H9 (cell line): ENCODE data around the gene ZNF652. TPM values are rescaled to one million over a fixed set of nuclear protein-coding genes. Genes with fewer than 3 reads are reported as not detected.

Experiments used
- DNase-seq: peaks from one replicate; pipeline ENCODE4 v3.0.0-alpha.2; 2017
- H2AFZ ChIP-seq: one replicate; pipeline ENCODE4 v1.6.1; 2013; ENCODE audit warnings: mild to moderate bottlenecking, low read length, control low read depth, moderate library complexity
- H2AK5ac ChIP-seq: 2 replicates; pipeline ENCODE4 v1.6.1; 2013; ENCODE audit warnings: low read length, control low read depth, mixed read lengths; ENCODE audit not compliant: insufficient read length
- H2BK120ac ChIP-seq: one replicate; pipeline ENCODE4 v1.6.1; 2013; ENCODE audit warnings: low read depth, mild to moderate bottlenecking, low read length, control low read depth, inconsistent platforms; ENCODE audit not compliant: poor library complexity, severe bottlenecking
- H2BK12ac ChIP-seq: 2 replicates; pipeline ENCODE4 v1.6.1; 2013; ENCODE audit warnings: low read length, control low read depth, mixed read lengths, low read depth; ENCODE audit not compliant: insufficient read length
- H2BK15ac ChIP-seq: 2 replicates; pipeline ENCODE4 v1.6.1; 2013; ENCODE audit warnings: low read depth, low read length, control low read depth
- H2BK20ac ChIP-seq: one replicate; pipeline ENCODE4 v1.6.1; 2013; ENCODE audit warnings: low read depth, mild to moderate bottlenecking, low read length, control low read depth, inconsistent platforms; ENCODE audit not compliant: poor library complexity, severe bottlenecking
- H2BK5ac ChIP-seq: 2 replicates; pipeline ENCODE4 v1.6.1; 2013; ENCODE audit warnings: low read length, control low read depth, mixed read lengths; ENCODE audit not compliant: insufficient read length
- H3K14ac ChIP-seq: 2 replicates; pipeline ENCODE4 v1.6.1; 2013; ENCODE audit warnings: low read length, control low read depth; ENCODE audit not compliant: insufficient read depth
- H3K18ac ChIP-seq: 2 replicates; pipeline ENCODE4 v1.6.1; 2013; ENCODE audit warnings: low read depth, mild to moderate bottlenecking, mixed read lengths, low read length, control low read depth; ENCODE audit not compliant: insufficient read length
- H3K23ac ChIP-seq: 2 replicates; pipeline ENCODE4 v1.6.1; 2013; ENCODE audit warnings: low read length, control low read depth, mixed read lengths, low read depth; ENCODE audit not compliant: insufficient read length
- H3K23me2 ChIP-seq: 2 replicates; pipeline ENCODE4 v1.6.1; 2013; ENCODE audit warnings: low read depth, mild to moderate bottlenecking, mixed read lengths, low read length, control low read depth; ENCODE audit not compliant: insufficient read length, poor library complexity, severe bottlenecking
- H3K27ac ChIP-seq: 2 replicates; pipeline ENCODE4 v1.5.1; 2013; ENCODE audit warnings: low read length, control low read depth, mixed read lengths, low read depth; ENCODE audit not compliant: insufficient read length
- H3K27me3 ChIP-seq: 2 replicates; pipeline ENCODE4 v1.6.1; 2013; ENCODE audit warnings: low read length, control low read depth, inconsistent platforms; ENCODE audit not compliant: insufficient read depth
- H3K4ac ChIP-seq: 2 replicates; pipeline ENCODE4 v1.6.1; 2013; ENCODE audit warnings: low read depth, mild to moderate bottlenecking, control low read depth, inconsistent platforms, low read length, moderate library complexity
- H3K4me1 ChIP-seq: 2 replicates; pipeline ENCODE4 v1.6.1; 2013; ENCODE audit warnings: low read length, control low read depth, inconsistent platforms; ENCODE audit not compliant: insufficient read depth
- H3K4me2 ChIP-seq: 2 replicates; pipeline ENCODE4 v1.6.1; 2013; ENCODE audit warnings: low read length, control low read depth, mixed read lengths; ENCODE audit not compliant: insufficient read length, insufficient read depth
- H3K56ac ChIP-seq: 2 replicates; pipeline ENCODE4 v1.6.1; 2013; ENCODE audit warnings: low read depth, mild to moderate bottlenecking, mixed read lengths, low read length, control low read depth; ENCODE audit not compliant: insufficient read length
- H3K79me1 ChIP-seq: 2 replicates; pipeline ENCODE4 v1.6.1; 2013; ENCODE audit warnings: low read depth, mild to moderate bottlenecking, moderate library complexity, low read length, control low read depth, inconsistent platforms; ENCODE audit not compliant: insufficient read depth, poor library complexity, severe bottlenecking
- H3K79me2 ChIP-seq: 2 replicates; pipeline ENCODE4 v1.6.1; 2013; ENCODE audit warnings: low read length, control low read depth, inconsistent platforms; ENCODE audit not compliant: insufficient read depth
- H3K9ac ChIP-seq: 2 replicates; pipeline ENCODE4 v1.6.1; 2013; ENCODE audit warnings: low read length, control low read depth, mixed read lengths; ENCODE audit not compliant: insufficient read length; ENCODE audit errors: extremely low read depth
- H3K9me3 ChIP-seq: one replicate; pipeline ENCODE4 v1.6.1; 2013; ENCODE audit warnings: low read depth, low read length, inconsistent platforms; ENCODE audit not compliant: control insufficient read depth
- H3T11ph ChIP-seq: one replicate; pipeline ENCODE4 v1.6.1; 2013; ENCODE audit warnings: mild to moderate bottlenecking, low read length, control low read depth, inconsistent platforms
- H4K20me1 ChIP-seq: one replicate; pipeline ENCODE4 v1.6.1; 2013; ENCODE audit not compliant: control insufficient read depth, insufficient read length, insufficient read depth
- H4K5ac ChIP-seq: 2 replicates; pipeline ENCODE4 v1.6.1; 2013; ENCODE audit warnings: low read depth, mild to moderate bottlenecking, mixed read lengths, low read length, control low read depth; ENCODE audit not compliant: insufficient read length
- H4K8ac ChIP-seq: replicated peaks from 2 replicates; pipeline ENCODE4 v1.6.1; 2013; ENCODE audit warnings: low read length, control low read depth, mixed read lengths, low read depth; ENCODE audit not compliant: insufficient read length
- H4K91ac ChIP-seq: 2 replicates; pipeline ENCODE4 v1.6.1; 2013; ENCODE audit warnings: low read depth, mild to moderate bottlenecking, moderate library complexity, mixed read lengths, low read length, control low read depth; ENCODE audit not compliant: insufficient read length
- H3K27ac Mint-ChIP-seq, 3 experiments: 2 replicates in 2 of 3; 3 replicates in 1 of 3; pipeline ENCODE4 v1.8.0; 2020 to 2021; ENCODE audit warnings: mixed read lengths in 3 of 3, mild to moderate bottlenecking in 1 of 3, moderate library complexity in 1 of 3
- H3K27me3 Mint-ChIP-seq: 2 replicates; pipeline ENCODE4 v1.8.0; 2021; ENCODE audit warnings: low read depth, mild to moderate bottlenecking, moderate library complexity, mixed read lengths
- H3K36me3 Mint-ChIP-seq, 3 experiments: 2 replicates in 2 of 3; 3 replicates in 1 of 3; pipeline ENCODE4 v1.8.0; 2020 to 2021; ENCODE audit warnings: low read depth in 3 of 3, mixed read lengths in 3 of 3; ENCODE audit not compliant: insufficient read depth in 1 of 3
- H3K4me1 Mint-ChIP-seq, 2 experiments: 2 replicates each; pipeline ENCODE4 v1.8.0; 2020; ENCODE audit warnings: mixed read lengths in 2 of 2
- H3K4me3 Mint-ChIP-seq, 2 experiments: 2 replicates in 1 of 2; 3 replicates in 1 of 2; pipeline ENCODE4 v1.8.0; 2020 to 2021; ENCODE audit warnings: mild to moderate bottlenecking in 2 of 2, mixed read lengths in 2 of 2, moderate library complexity in 1 of 2
- H3K9me3 Mint-ChIP-seq, 2 experiments: 2 replicates in 1 of 2; 3 replicates in 1 of 2; pipeline ENCODE4 v1.8.0; 2020; ENCODE audit warnings: mild to moderate bottlenecking in 2 of 2, mixed read lengths in 2 of 2, moderate library complexity in 1 of 2
- CTCF ChIP-seq: fragments of 200-600 bp; sonication (generic); conservative IDR thresholded peaks from 3 replicates; pipeline ENCODE4 v1.8.0; 2021; ENCODE audit warnings: antibody characterized with exemption, mild to moderate bottlenecking
- WGBS: extraction: QIAGEN DNeasy Blood & Tissue Kit; methylation state at CpG from one replicate; pipeline ENCODE4 v1.1.7; 2013; ENCODE audit warnings: missing lambda C conversion rate, low lambda C conversion rate, mixed read lengths; ENCODE audit not compliant: insufficient read length; ENCODE audit errors: extremely low coverage; 5-methylcytosine and 5-hydroxymethylcytosine counted together
- total RNA-seq: library from RNA; stranded (reverse); gene quantifications from 2 replicates; pipeline ENCODE4 v1.2.1, GENCODE V29; 2021

The ZNF652 gene
- total RNA-seq, 1 experiment from 2014 or later: 33.6 TPM

DNA sequence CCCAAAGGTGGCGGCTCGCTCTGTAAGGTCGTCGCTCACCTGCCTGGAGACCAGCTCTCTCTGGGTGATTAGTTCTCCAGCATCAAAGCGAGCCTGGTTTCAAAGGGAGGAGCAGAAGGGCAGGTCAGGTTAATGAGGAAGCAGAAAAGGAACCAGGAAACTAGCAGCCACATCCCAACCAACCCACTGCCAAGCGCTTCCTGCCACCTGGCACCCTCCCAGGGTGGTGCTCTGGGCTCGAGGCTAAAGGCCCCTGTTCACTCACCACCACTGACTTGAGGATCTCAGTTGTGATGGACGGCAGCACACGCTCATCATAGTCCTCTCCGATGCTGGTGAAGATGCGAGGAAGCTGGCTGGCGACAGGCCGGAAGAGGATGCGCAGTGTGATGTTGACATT is 47.0 kb upstream of the ZNF652 start:
- H3K23ac ChIP-seq: no peak overlapping the region
- H3K27me3 Mint-ChIP-seq: no peaks in the 10 kb centered on the region

More for the DNA sequence above, 47.0 kb upstream of the ZNF652 start:
- no peak overlapping the region for H3K14ac ChIP-seq
- no peak for DNase-seq
- no peak overlapping the region for H3K9ac ChIP-seq
- no peak overlapping the region for H2BK120ac ChIP-seq
- no peaks in the 10 kb centered on the region for H3K79me1 ChIP-seq
- H3T11ph ChIP-seq: no peak overlapping the region
- Mint-ChIP-seq H3K27ac (no peak overlapping the region), H3K4me3 (no peak overlapping the region; a peak in 1 of 5 replicates), H3K9me3 (no peaks in the 10 kb centered on the region), H3K36me3 (peaks cover 54 to 89% (median 82%) of the 10 kb centered on the region in 3 experiments), H3K4me1 (peaks cover 3 to 5% of the 10 kb centered on the region in 2 experiments; a peak in 1 of 4 replicates)
- H3K4ac ChIP-seq: no peak overlapping the region
- H4K5ac ChIP-seq: no peak overlapping the region
- peaks cover 2% of the 10 kb centered on the region for H4K20me1 ChIP-seq
- H3K4me2 ChIP-seq: no peak overlapping the region
- H2AFZ ChIP-seq: no peak overlapping the region
- peaks cover 2% of the 10 kb centered on the region; the same call in 1 of the 2 replicates for H3K79me2 ChIP-seq
- no peak overlapping the region for H2BK5ac ChIP-seq
- H4K91ac ChIP-seq: no peak overlapping the region
- H2BK20ac ChIP-seq: no peak overlapping the region
- H2AK5ac ChIP-seq: no peak overlapping the region
- H3K27ac ChIP-seq: no peak overlapping the region
- peaks cover 3% of the 10 kb centered on the region for H3K23me2 ChIP-seq
- no peak overlapping the region for H2BK15ac ChIP-seq
- no peaks in the 10 kb centered on the region for H3K9me3 ChIP-seq
- no CpG with 5 or more reads among the region's 14 CpGs for WGBS
- H2BK12ac ChIP-seq: no peak overlapping the region
- no peak overlapping the region for H4K8ac ChIP-seq
- H3K27me3 ChIP-seq: no peaks in the 10 kb centered on the region
- H3K18ac ChIP-seq: no peak overlapping the region
- no peak overlapping the region for H3K56ac ChIP-seq
- TF ChIP-seq CTCF: no peak
- no peaks in the 10 kb centered on the region for H3K4me1 ChIP-seq
